IMR-90 (cell line): ENCODE data around the gene TMEM14A. TPM values are rescaled to one million over a fixed set of nuclear protein-coding genes. Genes with fewer than 3 reads are reported as not detected.

Experiments
- ATAC-seq: fragments of 200-7000 bp; cut with Tn5 transposase; 2 replicates; pipeline ENCODE4 v1.9.1; 2020; ENCODE audit warnings: low read depth, mild to moderate bottlenecking, moderate library complexity
- BruUV-seq: library from RNA; stranded (reverse); fragments of 400-500 nt; replicated peaks from 2 replicates; lab custom pipeline; 2021; lab: Mats Ljungman, UMichigan
- CTCF ChIA-PET: fragments of 300-600 bp; formaldehyde crosslinking; extraction: SDS; loops from one replicate; lab custom pipeline; 2021; ENCODE audit warnings: antibody characterized with exemption; lab: Yijun Ruan, JAX
- POLR2A ChIA-PET: fragments of 300-600 bp; sonication (Branson Sonifier 250); formaldehyde crosslinking; loops from one replicate; lab custom pipeline; 2022; ENCODE audit warnings: antibody characterized with exemption; ENCODE audit not compliant: unreplicated experiment; lab: Charles Lee
- DNase-seq: peaks from one replicate; pipeline ENCODE4 v3.0.0; 2013
- H2AFZ ChIP-seq: replicated peaks from 2 replicates; pipeline ENCODE3; 2013; ENCODE audit warnings: low read length, mild to moderate bottlenecking; ENCODE audit not compliant: poor library complexity
- H2AK5ac ChIP-seq: 2 replicates; pipeline ENCODE4 v1.6.1; 2013; ENCODE audit warnings: low read depth, low read length, inconsistent platforms
- H2AK9ac ChIP-seq: replicated peaks from 2 replicates; pipeline ENCODE3; 2013; ENCODE audit warnings: mild to moderate bottlenecking, low read depth, low read length, moderate library complexity; ENCODE audit not compliant: poor library complexity
- H2BK120ac ChIP-seq: 2 replicates; pipeline ENCODE4 v1.6.1; 2013; ENCODE audit warnings: low read depth, low read length, inconsistent platforms
- H2BK15ac ChIP-seq: 3 replicates; pipeline ENCODE4 v1.6.1; 2013; ENCODE audit warnings: low read depth, low read length, inconsistent platforms
- H2BK20ac ChIP-seq: 2 replicates; pipeline ENCODE4 v1.6.1; 2013; ENCODE audit warnings: low read depth, mild to moderate bottlenecking, inconsistent platforms, low read length, moderate library complexity
- H2BK5ac ChIP-seq: 2 replicates; pipeline ENCODE4 v1.6.1; 2013; ENCODE audit warnings: mild to moderate bottlenecking, low read depth, low read length, inconsistent platforms; ENCODE audit not compliant: poor library complexity, severe bottlenecking
- H3K14ac ChIP-seq: replicated peaks from 2 replicates; pipeline ENCODE4 v1.6.1; 2013; ENCODE audit warnings: low read depth, low read length, inconsistent platforms
- H3K18ac ChIP-seq: 2 replicates; pipeline ENCODE4 v1.6.1; 2013; ENCODE audit warnings: low read depth, low read length, control low read depth
- H3K23ac ChIP-seq: 2 replicates; pipeline ENCODE4 v1.6.1; 2013; ENCODE audit warnings: low read depth, low read length, inconsistent platforms
- H3K27ac ChIP-seq: 2 replicates; pipeline ENCODE4 v1.5.1; 2013; ENCODE audit warnings: mild to moderate bottlenecking, control low read depth, low read length; ENCODE audit not compliant: insufficient read depth
- H3K27me3 ChIP-seq: 2 replicates; pipeline ENCODE4 v1.6.1; 2013; ENCODE audit warnings: low read length; ENCODE audit not compliant: control insufficient read depth, insufficient read depth
- H3K36me3 ChIP-seq: 2 replicates; pipeline ENCODE4 v1.6.1; 2013; ENCODE audit warnings: low read length, mixed read lengths; ENCODE audit not compliant: control insufficient read depth, insufficient read depth
- H3K4ac ChIP-seq: 2 replicates; pipeline ENCODE4 v1.6.1; 2013; ENCODE audit warnings: low read depth, low read length, inconsistent platforms
- H3K4me1 ChIP-seq: 2 replicates; pipeline ENCODE4 v1.6.1; 2013; ENCODE audit warnings: low read length, mixed read lengths; ENCODE audit not compliant: control insufficient read depth, insufficient read depth
- H3K4me2 ChIP-seq: 2 replicates; pipeline ENCODE4 v1.6.1; 2013; ENCODE audit warnings: low read depth, mild to moderate bottlenecking, control low read depth, low read length, moderate library complexity
- H3K4me3 ChIP-seq: 2 replicates; pipeline ENCODE4 v1.5.1; 2013; ENCODE audit warnings: low read depth, mild to moderate bottlenecking, control low read depth, low read length, moderate library complexity; ENCODE audit not compliant: insufficient read depth
- H3K56ac ChIP-seq: 2 replicates; pipeline ENCODE4 v1.6.1; 2013; ENCODE audit warnings: low read length, inconsistent platforms; ENCODE audit not compliant: insufficient read depth; ENCODE audit errors: extremely low read depth
- H3K79me1 ChIP-seq, 2 experiments: 2 replicates each; pipeline ENCODE4 v1.6.1; 2013; ENCODE audit warnings: low read length in 2 of 2, inconsistent platforms in 1 of 2, low read depth in 1 of 2
- H3K9ac ChIP-seq: 2 replicates; pipeline ENCODE4 v1.6.1; 2013; ENCODE audit warnings: low read depth, low read length, control low read depth
- H3K9me1 ChIP-seq: 2 replicates; pipeline ENCODE4 v1.6.1; 2013; ENCODE audit warnings: low read length, inconsistent platforms; ENCODE audit not compliant: insufficient read depth
- H3K9me3 ChIP-seq: 2 replicates; pipeline ENCODE4 v1.6.1; 2013; ENCODE audit warnings: low read length; ENCODE audit not compliant: control insufficient read depth, insufficient read depth
- H4K20me1 ChIP-seq: 2 replicates; pipeline ENCODE4 v1.6.1; 2013; ENCODE audit warnings: low read length, inconsistent platforms; ENCODE audit not compliant: insufficient read depth
- H4K5ac ChIP-seq: 2 replicates; pipeline ENCODE4 v1.6.1; 2013; ENCODE audit warnings: mild to moderate bottlenecking, low read depth, low read length, control low read depth
- H4K8ac ChIP-seq, 2 experiments: 2 replicates each; pipeline ENCODE4 v1.6.1; 2013; ENCODE audit warnings: low read depth in 2 of 2, low read length in 2 of 2, control low read depth in 1 of 2, inconsistent platforms in 1 of 2
- H4K91ac ChIP-seq: 2 replicates; pipeline ENCODE4 v1.6.1; 2013; ENCODE audit warnings: low read depth, low read length, inconsistent platforms; ENCODE audit not compliant: insufficient read depth
- BHLHE40 ChIP-seq: fragments of 150-350 bp; IDR thresholded peaks from 2 replicates; pipeline ENCODE4 v1.6.1; 2016; ENCODE audit warnings: mild to moderate bottlenecking, low read depth, low read length
- CEBPB ChIP-seq: IDR thresholded peaks from 2 replicates; pipeline ENCODE4 v1.6.1; 2012; ENCODE audit warnings: low read depth, low read length, improper control_type of control experiment
- RAD21 ChIP-seq: IDR thresholded peaks from 2 replicates; pipeline ENCODE4 v1.6.1; 2012; ENCODE audit warnings: low read length, improper control_type of control experiment
- RFX5 ChIP-seq: IDR thresholded peaks from 2 replicates; pipeline ENCODE4 v1.8.0; 2012; ENCODE audit warnings: low read depth, mild to moderate bottlenecking, low read length, moderate library complexity
- SMC3 ChIP-seq: fragments of 150-350 bp; IDR thresholded peaks from 2 replicates; pipeline ENCODE4 v1.6.1; 2016; ENCODE audit warnings: low read depth, mild to moderate bottlenecking, antibody characterized with exemption, low read length, moderate library complexity
- dilution Hi-C: fragments of 300-500 bp; cut with HindIII; formaldehyde crosslinking; loops from one replicate; pipeline ENCODE4 v1.14.3; 2018; ENCODE audit warnings: low sequenced_read_pairs; ENCODE audit not compliant: unreplicated experiment
- in situ Hi-C: fragments of 300-500 bp; cut with MboI; formaldehyde crosslinking; loops from 3 replicates; pipeline ENCODE4 v1.14.3; 2019; ENCODE audit warnings: low sequenced_read_pairs, inconsistent platforms, mixed read lengths
- intact Hi-C: fragments of 100-400 bp; cut with micrococcal nuclease; formaldehyde crosslinking; loops from 2 replicates; pipeline ENCODE4 v1.10.0; 2022
- polyA plus RNA-seq, 3 experiments: library from polyadenylated mRNA; depleted of rRNA; stranded (reverse); fragments of >200 nt; gene quantifications; 2 replicates each; pipeline ENCODE4 v1.2.3, GENCODE V29; 2012; ENCODE audit warnings: low replicate concordance in 1 of 3
- total RNA-seq: library from RNA; depleted of rRNA; stranded (reverse); fragments of >200 nt; gene quantifications from 2 replicates; pipeline ENCODE4 v1.2.3, GENCODE V29; 2012

Gene TMEM14A
- total and polyA plus RNA-seq, 2 of the 4 experiments (the other 2 are of a cell fraction): 18.5 to 25.1 TPM

DNA sequence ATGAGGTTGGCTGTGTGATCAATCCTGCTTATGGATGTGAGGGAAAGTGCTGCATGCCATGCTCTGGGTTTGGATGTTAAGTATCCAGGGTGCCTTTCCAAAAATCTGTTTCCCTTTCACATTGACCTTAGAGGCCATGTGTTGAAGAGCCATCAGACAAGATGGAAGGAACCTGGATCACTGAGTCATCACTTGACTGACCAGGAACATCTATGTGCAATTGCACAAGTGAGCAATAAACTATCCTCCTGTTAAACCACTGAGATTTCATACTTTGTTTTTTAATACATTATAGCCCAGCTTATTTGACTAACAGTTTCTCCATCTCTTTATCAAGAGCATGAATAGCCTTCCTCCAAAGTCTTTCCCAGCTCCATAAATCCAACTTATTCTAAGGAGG lies 17.8 kb upstream of the TMEM14A start:
- Histone ChIP-seq H3K4ac (no peak overlapping the region), H3K4me2 (no peak overlapping the region), H3K18ac (no peak overlapping the region), H3K56ac (no peak overlapping the region), H4K91ac (no peak overlapping the region), H3K36me3 (no peaks in the 10 kb centered on the region), H3K23ac (no peak overlapping the region), H3K27ac (no peak overlapping the region), H2BK15ac (no peak overlapping the region), H3K9me1 (peaks cover 3% of the 10 kb centered on the region; the same call in 1 of the 2 replicates), H3K79me1 (no peaks in the 10 kb centered on the region), H4K20me1 (no peaks in the 10 kb centered on the region), H3K4me3 (no peak overlapping the region), H2BK120ac (no peak overlapping the region), H2AFZ (no peak overlapping the region), H3K14ac (no peak overlapping the region), H2AK9ac (no peak overlapping the region), H3K4me1 (peaks cover 2% of the 10 kb centered on the region; the same call in 1 of the 2 replicates), H3K27me3 (no peaks in the 10 kb centered on the region; the same call in 1 of the 2 replicates), H2BK20ac (no peak overlapping the region), H4K5ac (no peak overlapping the region), H3K9me3 (no peaks in the 10 kb centered on the region), H4K8ac (no peak overlapping the region), H2AK5ac (no peak overlapping the region), H3K9ac (no peak overlapping the region), H2BK5ac (no peak overlapping the region)
- no TSS peak for BruUV-seq
- intact Hi-C loops: loop anchor here (2.0 kb wide), 1 partner anchor 76 kb away; the partner anchor contains the start of gene TRAM2
- ChIA-PET CTCF (interaction anchor here (1.0 to 2.0 kb wide), 4 partner anchors 12 to 54 kb away, joined by 3 to 14 read pairs (median 8); no protein-coding TSS in a partner anchor), POLR2A (no interaction called here)
- DNase-seq: no peak
- TF ChIP-seq RFX5: no peak
- TF ChIP-seq SMC3: no peak
- no peak for TF ChIP-seq RAD21
- TF ChIP-seq CEBPB: peak; percentile 19; the same call in 1 of the 2 replicates
- no peak for TF ChIP-seq BHLHE40
- ATAC-seq: no peak
- in situ Hi-C loops: loop anchor here (5.0 kb wide), 1 partner anchor 76 kb away; the partner anchor contains the start of gene TRAM2
- dilution Hi-C loops: loop anchor here (25.0 kb wide), 1 partner anchor 241 kb away; the partner anchor contains the start of gene EFHC1
